Panc1 (cell line): Measurements from ENCODE around the gene OCEL1. TPM values are rescaled to one million over a fixed set of nuclear protein-coding genes. Genes with fewer than 3 reads are reported as not detected.
"Not testable (repeated sequence)": the region's sequence is repeated elsewhere in the genome, so short reads cannot be mapped to it uniquely, and the experiment has no call there.

Experiments
- ATAC-seq: fragments of 200-7000 bp; cut with Tn5 transposase; 2 replicates; pipeline ENCODE4 v1.9.1; 2020; ENCODE audit warnings: mild to moderate bottlenecking, moderate library complexity
- BruUV-seq: library from RNA; stranded (reverse); fragments of 400-500 nt; replicated peaks from 2 replicates; lab custom pipeline; 2021; lab: Mats Ljungman, UMichigan
- CTCF ChIA-PET: fragments of 300-600 bp; sonication (Branson Sonifier 250); formaldehyde crosslinking; loops from one replicate; lab custom pipeline; 2022; ENCODE audit warnings: antibody characterized with exemption; lab: Charles Lee
- POLR2A ChIA-PET: fragments of 300-600 bp; sonication (Branson Sonifier 250); formaldehyde crosslinking; loops from one replicate; lab custom pipeline; 2022; ENCODE audit warnings: antibody characterized with exemption; lab: Charles Lee
- DNase-seq: peaks from one replicate; pipeline ENCODE4 v3.0.0-alpha.2; 2010; ENCODE audit warnings: low read depth, low spot score
- H3K27ac ChIP-seq: 2 replicates; pipeline ENCODE4 v1.5.1; 2011; ENCODE audit warnings: mild to moderate bottlenecking, low read length, inconsistent platforms
- H3K27me3 ChIP-seq: fragments of 200-500 bp; sonication (Bioruptor generic); 2 replicates; pipeline ENCODE4 v1.6.0; 2014; ENCODE audit warnings: low read length, inconsistent platforms; ENCODE audit not compliant: control insufficient read depth, insufficient read depth
- H3K36me3 ChIP-seq: fragments of 200-500 bp; sonication (Bioruptor generic); 2 replicates; pipeline ENCODE4 v1.5.1; 2014; ENCODE audit warnings: inconsistent platforms, mild to moderate bottlenecking, low read length, moderate library complexity; ENCODE audit not compliant: control insufficient read depth, insufficient read depth
- H3K4me1 ChIP-seq: 2 replicates; pipeline ENCODE4 v1.5.1; 2011; ENCODE audit warnings: inconsistent platforms, mild to moderate bottlenecking, low read length, moderate library complexity; ENCODE audit not compliant: control insufficient read depth, insufficient read depth
- H3K4me3 ChIP-seq, 2 experiments: 2 replicates each; pipeline ENCODE4 v1.5.1; 2011 to 2012; ENCODE audit warnings: low read depth in 2 of 2, low read length in 2 of 2, mild to moderate bottlenecking in 2 of 2, inconsistent platforms in 1 of 2, moderate library complexity in 1 of 2
- H3K9me3 ChIP-seq: fragments of 200-500 bp; sonication (Bioruptor generic); 2 replicates; pipeline ENCODE4 v1.5.1; 2014; ENCODE audit warnings: low read depth, mild to moderate bottlenecking, inconsistent platforms, low read length, moderate library complexity; ENCODE audit not compliant: control insufficient read depth, insufficient read depth
- CTCF ChIP-seq: fragments of 450-650 bp; IDR thresholded peaks from 2 replicates; pipeline ENCODE4 v1.5.1; 2017; ENCODE audit warnings: mild to moderate bottlenecking
- POLR2AphosphoS5 ChIP-seq: IDR thresholded peaks from 2 replicates; pipeline ENCODE4 v1.6.1; 2012; ENCODE audit warnings: mild to moderate bottlenecking, low read depth, low read length, moderate library complexity
- REST ChIP-seq, 2 experiments: IDR thresholded peaks; 2 replicates each; pipeline ENCODE4 v1.6.1; 2011 to 2012; ENCODE audit warnings: low read depth in 2 of 2, control low read depth in 1 of 2, low read length in 1 of 2, mild to moderate bottlenecking in 1 of 2, moderate library complexity in 1 of 2; ENCODE audit not compliant: insufficient read depth in 1 of 2
- SIN3A ChIP-seq: IDR thresholded peaks from 2 replicates; pipeline ENCODE4 v1.6.1; 2012; ENCODE audit warnings: low read depth, mild to moderate bottlenecking, low read length, moderate library complexity, borderline replicate concordance; ENCODE audit not compliant: insufficient read depth
- TCF7L2 ChIP-seq: IDR thresholded peaks from 2 replicates; pipeline ENCODE4 v1.6.1; 2011; ENCODE audit warnings: mild to moderate bottlenecking, low read depth, low read length, inconsistent platforms
- in situ Hi-C: cut with HindIII; loops from 2 replicates; pipeline ENCODE4 v1.10.0; 2016; ENCODE audit warnings: low sequenced_read_pairs, low pct_unique_long_range_greater_than_20kb
- intact Hi-C: fragments of 100-400 bp; cut with micrococcal nuclease; formaldehyde crosslinking; loops from one replicate; pipeline ENCODE4 v1.10.0; 2022; ENCODE audit not compliant: unreplicated experiment
- total RNA-seq: library from RNA; stranded (reverse); gene quantifications from one replicate; pipeline ENCODE4 v1.2.1, GENCODE V29; 2021; ENCODE audit not compliant: unreplicated experiment

Gene OCEL1
- total RNA-seq, 1 experiment from 2014 or later = 37.1 TPM

- intact Hi-C loops = no loop called here
- Histone ChIP-seq H3K4me1 (no peaks in the 10 kb centered on the region), H3K27ac (peak within 1 kb of the TSS; percentile 95), H3K27me3 (no peaks in the 10 kb centered on the region), H3K9me3 (no peaks in the 10 kb centered on the region), H3K36me3 (peaks cover 4% of the 10 kb centered on the region; the same call in 1 of the 2 replicates), H3K4me3 (peak within 1 kb of the TSS; percentile 99 to 100)
- ATAC-seq = peak; percentile 97
- no peak for TF ChIP-seq TCF7L2
- TF ChIP-seq POLR2AphosphoS5 = peak; percentile 64
- TF ChIP-seq SIN3A = no peak; the same call in 1 of the 2 replicates
- TF ChIP-seq CTCF = no peak
- peak in 1 of 2 experiments; percentile 24; a peak in 1 of 4 replicates for TF ChIP-seq REST (IDR thresholded peaks at IDR 0.05; ENCODE audit: insufficient read depth in 1 of 2, low read depth in 2 of 2, low read length in 1 of 2)
- ChIA-PET CTCF (interaction anchor here (0.8 kb wide), 1 partner anchor 16 kb away, joined by 4 read pairs; no protein-coding TSS in a partner anchor), POLR2A (no interaction called here)
- in situ Hi-C loops = no loop called here
- no TSS peak for BruUV-seq
- peak; percentile 94 for DNase-seq
Measured at GRCh38 chr19:17266975-17267788, 41.2 kb downstream of the OCEL1 start, which contains the start of gene BABAM1. Gene BABAM1, plus strand, starts transcription at chr19:17267443. Its CDS starts 1,364 bp downstream, at chr19:17268807.

- in situ Hi-C loops (no loop called here), intact Hi-C loops (no loop called here)
- Histone ChIP-seq H3K4me1 (no peaks in the 10 kb centered on the region), H3K27me3 (no peaks in the 10 kb centered on the region), H3K27ac (no peak overlapping the region), H3K4me3 (peak overlapping the region in 1 of 2 experiments; percentile 100; a peak in 1 of 4 replicates), H3K9me3 (no peaks in the 10 kb centered on the region), H3K36me3 (peaks cover 4% of the 10 kb centered on the region; the same call in 1 of the 2 replicates)
- DNase-seq (no peak), ATAC-seq (no peak)
- POLR2A ChIA-PET = no interaction called here
- CTCF ChIA-PET = no interaction called here
- no TSS peak for BruUV-seq
- no peak for TF ChIP-seq TCF7L2
- TF ChIP-seq POLR2AphosphoS5 = no peak
- no peak for TF ChIP-seq CTCF
- no peak for TF ChIP-seq SIN3A
- TF ChIP-seq REST (IDR thresholded peaks at IDR 0.05; ENCODE audit: insufficient read depth in 1 of 2, low read depth in 2 of 2, low read length in 1 of 2) = no peak
Measured at GRCh38 chr19:17268754-17269153, 42.7 kb downstream of the OCEL1 start.

GRCh38 chr19:17274892-17275291 is 48.9 kb downstream of the OCEL1 start:
- BruUV-seq, intact Hi-C loops, H3K36me3 ChIP-seq, H3K27ac ChIP-seq, CTCF ChIA-PET, POLR2A ChIA-PET, DNase-seq, H3K4me3 ChIP-seq, H3K9me3 ChIP-seq, ATAC-seq, H3K27me3 ChIP-seq, H3K4me1 ChIP-seq, in situ Hi-C loops: not testable (repeated sequence)
